GM19043 (cell line): ENCODE measurements around the gene HEPHL1.

ENCODE experiments used
- ATAC-seq: cut with Tn5 transposase; IDR thresholded peaks from one replicate; pipeline ENCODE4 v1.9.1; 2021; ENCODE audit warnings: low read depth; ENCODE audit not compliant: unreplicated experiment

HEPHL1 gene

DNA sequence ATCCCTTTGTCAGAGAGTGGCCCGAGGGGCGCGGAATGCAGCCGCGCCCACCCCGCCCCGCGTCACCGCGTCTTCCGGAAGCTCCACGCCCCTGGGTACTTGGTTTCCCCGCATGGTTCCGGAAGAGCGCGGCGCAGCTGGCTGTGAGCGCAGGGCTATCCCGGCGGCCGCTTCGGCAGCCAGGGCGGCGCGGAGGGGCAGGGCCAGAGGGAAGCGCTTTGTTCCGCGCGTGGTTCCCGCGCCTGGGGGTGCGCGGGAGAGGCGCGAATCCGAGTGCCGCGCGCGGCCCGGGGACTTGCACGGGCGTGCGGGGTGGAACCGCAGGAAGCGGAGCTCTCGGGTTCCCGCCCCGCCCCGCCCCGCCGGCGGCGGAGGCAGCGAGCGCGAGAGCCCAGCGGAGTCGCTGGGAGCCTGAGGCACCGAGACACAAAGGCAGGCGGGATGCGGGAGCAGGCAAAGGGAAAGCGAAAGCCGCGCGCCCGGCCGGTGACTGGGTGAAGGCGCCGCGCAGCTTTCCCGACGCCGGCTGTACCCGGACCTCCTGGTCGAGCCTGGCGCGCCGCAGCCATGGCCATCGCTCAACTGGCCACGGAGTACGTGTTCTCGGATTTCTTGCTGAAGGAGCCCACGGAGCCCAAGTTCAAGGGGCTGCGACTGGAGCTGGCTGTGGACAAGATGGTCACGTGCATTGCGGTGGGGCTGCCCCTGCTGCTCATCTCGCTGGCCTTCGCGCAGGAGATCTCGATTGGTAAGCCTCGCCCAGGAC, 107.8 kb downstream of the HEPHL1 start, which contains the start of gene PANX1:
TSS of gene PANX1 (plus strand) at position 96 of the 766 bp plus-strand sequence. CDS start at position 568, 472 bp downstream.
- ATAC-seq: peak; percentile 69

DNA sequence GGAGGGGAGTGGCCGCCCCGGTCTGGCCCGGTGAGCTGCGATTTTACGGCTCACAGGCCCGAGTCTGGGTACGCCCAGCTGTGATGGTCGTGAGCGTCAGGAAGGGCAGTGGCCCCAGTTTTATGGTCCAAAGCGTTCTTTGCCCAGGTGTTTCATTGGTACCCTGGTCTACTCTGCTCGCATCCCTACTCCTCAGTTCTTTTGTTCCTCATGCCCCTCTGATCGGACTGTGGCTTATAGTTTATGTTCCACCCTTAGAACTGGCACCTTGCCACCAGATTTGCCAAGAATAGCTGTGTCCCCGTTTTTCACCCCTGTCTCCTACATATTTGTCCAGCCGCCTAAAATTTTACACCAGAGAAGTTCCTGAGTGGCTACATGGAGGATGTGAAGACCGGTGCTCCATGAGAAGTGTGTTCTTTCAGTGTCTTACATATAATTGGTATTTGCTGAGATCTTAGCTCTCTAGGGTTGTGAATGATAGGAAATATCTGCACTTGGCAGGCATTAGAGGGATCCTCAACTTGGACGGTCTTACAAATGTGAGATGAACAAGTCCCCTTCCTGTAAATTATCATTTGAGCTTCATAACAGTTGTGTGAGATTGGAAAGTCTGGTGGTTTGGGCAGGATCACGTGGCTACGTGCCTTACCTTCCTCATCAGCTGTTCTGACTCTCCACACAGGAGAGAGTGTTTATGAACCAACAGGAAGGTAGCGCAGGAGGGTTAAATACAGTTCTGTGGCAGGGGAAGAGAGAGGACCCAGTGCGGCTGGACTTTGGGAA, 108.6 kb downstream of the HEPHL1 start:
- no peak for ATAC-seq

DNA sequence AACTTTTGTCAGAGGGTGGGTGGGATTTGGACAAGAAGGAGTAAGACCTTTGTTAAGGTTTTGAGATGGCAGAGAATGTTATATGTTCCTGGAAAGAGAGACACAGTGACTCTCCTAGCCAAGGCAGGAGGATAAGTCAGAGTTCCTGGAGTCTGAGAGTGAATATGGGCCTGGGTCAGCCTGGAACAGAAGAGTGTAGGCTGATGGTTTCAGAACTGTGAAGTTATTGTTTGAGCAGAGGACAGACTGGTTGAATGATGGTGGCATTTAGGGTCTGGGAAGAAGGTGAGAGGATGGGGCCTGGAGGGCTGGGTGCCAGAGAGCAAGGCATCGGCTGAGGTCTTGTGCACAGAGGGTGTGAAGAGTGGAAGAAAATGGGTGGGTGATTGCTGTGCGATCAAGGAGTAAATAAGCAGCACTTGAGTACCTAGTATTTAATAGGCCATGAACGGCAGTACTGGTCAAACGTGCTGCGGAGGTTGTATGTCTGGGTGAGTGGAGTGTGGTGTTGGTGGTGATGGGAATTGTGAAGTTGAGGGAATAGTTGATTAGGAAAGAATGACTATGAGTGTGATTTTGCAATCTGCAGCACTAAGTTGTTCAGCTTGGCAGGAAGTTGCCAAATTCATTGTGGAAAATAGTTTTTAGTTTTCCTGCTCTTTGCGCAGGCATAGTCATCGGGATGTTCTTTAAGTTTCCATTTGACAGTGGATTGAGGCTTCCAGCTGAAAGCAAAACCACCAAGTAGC, 109.3 kb downstream of the HEPHL1 start:
- ATAC-seq: no peak

DNA sequence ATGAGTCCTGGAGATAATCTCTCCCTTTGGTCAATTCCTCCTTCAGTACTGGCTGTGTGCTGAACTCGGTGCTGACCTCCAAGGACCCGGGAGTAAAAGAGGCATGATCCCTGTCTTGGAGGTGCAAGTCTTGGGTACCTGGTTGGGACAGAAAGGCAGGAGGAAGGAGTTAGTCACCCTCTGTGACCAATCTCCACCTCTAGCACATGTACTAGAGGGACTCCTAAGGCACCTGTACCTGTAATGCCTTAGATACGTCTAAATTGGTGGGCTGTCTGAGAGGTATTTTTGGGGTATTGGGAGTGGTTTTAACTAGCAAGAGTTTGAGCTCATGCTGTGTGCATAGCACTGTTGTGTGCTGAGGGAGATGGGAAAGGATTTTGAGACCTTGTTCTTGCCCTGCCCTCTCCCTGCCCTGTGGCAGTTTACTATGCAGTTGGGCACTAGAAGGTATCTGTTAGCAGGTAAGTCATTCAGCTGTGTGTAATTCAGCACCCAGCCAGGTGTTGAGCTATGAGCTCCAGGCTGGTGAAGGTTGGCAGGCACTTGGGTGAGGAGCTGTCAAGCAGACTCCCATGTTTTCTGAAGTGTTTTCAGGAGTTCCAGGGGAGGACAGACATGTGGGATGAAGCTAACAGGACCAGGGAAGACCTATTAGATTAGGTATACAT, 110.0 kb downstream of the HEPHL1 start:
- ATAC-seq: no peak

DNA sequence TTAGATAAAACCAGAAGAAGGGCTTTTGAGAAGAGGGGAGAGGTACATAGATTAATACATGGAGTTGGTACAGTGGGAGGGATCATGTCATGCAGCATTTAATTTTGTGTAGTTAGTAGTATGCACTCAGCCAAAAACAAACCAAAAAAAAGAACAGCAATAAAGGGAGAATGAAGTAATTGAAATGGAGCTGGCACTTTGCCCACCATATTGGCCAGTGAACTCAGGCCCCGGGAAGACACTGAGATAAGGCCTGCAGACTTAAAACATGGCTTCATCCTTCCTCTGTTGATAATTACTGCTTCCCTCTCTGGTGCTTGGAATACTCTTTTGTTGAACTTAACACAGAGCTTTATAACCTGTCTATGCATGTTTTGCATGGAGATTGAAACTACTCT, 110.6 kb downstream of the HEPHL1 start:
- ATAC-seq: no peak

DNA sequence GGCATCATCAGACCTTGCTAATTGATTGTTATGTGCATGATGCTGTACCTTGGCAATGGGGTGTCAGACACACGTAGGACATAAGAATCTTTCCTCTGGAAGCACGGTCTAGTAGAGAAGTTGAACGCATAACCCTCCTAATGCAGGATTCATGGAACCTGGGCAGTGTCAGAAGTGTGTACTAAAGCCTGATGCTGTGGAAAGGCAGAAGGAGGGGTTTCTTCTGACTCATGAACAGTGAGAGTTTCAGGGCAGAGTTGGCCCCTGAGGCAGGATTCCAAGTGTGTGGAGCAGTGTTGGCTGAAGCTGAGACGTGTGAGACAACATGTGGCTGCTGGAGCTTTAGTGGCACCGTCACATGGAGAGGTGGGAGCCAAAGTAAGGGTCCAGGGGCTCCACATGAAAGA, 111.0 kb downstream of the HEPHL1 start:
- no peak for ATAC-seq

DNA sequence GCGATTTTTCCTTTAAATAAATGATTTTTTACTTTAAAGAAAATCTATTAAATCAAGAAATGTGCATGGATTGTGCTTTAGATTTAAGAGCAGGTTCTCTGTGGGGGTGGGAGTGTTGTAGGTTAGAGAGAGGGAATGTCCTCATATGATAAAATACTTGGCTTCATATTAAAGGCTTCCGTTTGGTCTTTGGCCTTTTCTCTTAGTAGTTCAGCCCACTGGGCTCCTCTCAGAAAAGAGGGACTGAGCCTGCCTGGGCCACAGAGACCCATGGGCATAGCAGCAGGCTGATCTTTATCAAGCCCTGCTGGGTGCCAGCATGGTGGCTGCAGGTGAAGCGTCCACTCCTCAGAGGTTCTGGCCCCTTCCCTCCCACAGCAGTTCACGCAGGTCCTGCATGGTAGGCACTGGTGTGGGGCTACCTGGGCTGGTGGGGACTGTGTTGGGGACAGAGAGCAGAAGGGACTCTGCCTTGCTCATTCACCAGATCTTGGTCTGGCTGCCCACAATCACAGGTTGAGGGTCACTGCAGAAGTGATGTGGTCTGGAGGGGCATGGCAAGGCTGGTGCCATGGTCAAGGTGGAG, 111.8 kb downstream of the HEPHL1 start:
- ATAC-seq: no peak

DNA sequence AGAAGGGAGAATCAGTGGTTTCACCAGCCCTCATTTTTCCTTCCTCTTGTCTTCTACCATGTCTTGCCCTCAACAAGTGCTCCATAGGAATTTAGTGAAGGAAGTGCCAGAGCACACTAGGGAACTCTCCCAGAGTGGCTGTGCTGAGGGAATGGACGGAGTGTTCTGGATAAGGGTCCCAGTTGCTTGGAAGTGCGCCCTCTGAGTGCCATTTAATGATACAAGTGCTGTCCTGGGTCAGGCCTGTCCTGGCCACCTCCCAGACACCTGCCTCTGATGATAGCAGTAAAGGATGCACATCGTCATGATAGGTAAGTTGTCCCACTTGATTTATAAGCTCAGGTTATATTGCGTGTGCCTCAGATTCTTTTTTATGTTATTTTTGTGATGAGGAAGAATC, 112.6 kb downstream of the HEPHL1 start:
- no peak for ATAC-seq

DNA sequence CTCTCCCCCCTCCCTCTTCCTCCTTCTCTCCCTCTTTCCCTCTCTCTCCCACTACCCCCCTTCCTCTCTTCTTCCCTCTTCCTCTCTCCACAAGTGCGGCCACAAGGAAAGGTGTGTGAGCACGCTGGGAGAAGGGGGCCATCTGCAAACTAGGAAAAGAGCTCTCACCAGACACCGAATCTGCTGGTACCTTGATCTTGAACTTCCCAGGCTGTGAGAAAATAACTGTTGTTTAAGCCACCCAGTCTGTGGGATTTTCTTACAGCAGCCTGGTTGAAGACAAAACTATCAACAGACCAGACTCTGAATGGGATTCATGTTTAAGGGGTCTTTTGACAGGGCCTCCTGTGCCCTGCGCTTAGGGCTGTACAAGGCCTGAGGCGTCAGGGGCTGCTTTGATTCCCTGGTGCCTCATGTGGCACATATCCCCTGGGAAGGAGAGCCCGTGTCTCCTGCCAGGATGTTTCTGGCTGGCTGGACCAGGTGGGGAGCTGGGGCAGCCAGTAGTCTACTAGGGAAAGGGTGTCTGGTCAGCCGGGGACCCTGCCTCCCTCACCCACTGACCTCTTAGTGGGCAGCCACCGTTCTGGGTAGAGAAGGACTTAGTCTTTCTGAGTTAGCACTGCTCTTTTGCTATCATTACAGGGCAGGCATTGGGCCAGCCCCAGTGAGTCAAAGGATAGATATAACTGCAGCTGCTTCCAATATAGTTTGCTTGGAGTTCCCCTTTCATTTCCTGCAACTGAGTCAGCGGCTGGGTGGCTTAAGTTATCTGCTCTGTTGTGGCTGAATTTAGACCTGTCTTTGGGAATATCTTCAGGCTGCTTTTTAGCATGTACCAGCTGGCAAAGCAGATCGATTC, 113.7 kb downstream of the HEPHL1 start:
- ATAC-seq: peak; percentile 44

DNA sequence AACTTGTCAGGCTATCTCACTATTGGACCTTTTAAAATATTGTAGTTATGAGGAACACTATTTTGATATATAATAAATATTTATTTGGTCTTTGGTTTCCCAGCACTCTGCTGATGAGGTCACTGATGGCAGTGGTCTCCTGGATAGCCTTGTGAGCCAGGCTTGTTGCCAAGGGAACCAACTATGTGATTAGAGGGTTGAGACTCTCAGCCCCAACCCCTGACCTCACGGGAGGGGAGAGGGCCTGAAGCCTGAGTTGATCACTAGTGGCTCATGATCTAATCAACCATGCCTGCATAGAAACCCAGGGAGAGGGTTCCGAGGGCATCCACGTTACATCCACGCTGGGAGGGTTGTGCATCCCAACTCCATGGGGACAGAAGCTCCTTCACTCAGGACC, 118.3 kb downstream of the HEPHL1 start:
- no peak for ATAC-seq

DNA sequence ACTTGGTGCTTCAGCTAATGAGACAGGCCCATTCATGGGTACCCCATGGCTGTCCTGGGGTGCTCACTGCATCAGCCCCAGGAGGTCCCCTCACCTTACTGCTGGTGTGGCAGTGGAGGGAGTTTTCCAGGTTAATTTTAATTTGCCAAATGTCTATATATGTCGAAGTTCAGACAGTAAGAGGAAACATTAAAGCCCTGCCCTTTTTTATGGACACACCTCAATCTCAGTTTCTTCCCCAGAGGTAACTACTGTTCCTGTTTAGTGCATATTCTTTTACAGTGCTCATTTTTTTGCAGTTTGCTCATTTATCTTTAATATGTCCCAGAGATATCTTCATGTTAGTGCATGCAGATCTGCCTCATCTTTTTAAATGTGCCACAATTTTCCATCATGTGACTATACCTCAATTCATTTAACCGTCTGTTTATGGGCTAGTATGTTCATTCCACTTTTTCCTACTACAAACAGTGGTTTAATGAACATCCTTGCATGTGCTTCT, 119.1 kb downstream of the HEPHL1 start:
- no peak for ATAC-seq

DNA sequence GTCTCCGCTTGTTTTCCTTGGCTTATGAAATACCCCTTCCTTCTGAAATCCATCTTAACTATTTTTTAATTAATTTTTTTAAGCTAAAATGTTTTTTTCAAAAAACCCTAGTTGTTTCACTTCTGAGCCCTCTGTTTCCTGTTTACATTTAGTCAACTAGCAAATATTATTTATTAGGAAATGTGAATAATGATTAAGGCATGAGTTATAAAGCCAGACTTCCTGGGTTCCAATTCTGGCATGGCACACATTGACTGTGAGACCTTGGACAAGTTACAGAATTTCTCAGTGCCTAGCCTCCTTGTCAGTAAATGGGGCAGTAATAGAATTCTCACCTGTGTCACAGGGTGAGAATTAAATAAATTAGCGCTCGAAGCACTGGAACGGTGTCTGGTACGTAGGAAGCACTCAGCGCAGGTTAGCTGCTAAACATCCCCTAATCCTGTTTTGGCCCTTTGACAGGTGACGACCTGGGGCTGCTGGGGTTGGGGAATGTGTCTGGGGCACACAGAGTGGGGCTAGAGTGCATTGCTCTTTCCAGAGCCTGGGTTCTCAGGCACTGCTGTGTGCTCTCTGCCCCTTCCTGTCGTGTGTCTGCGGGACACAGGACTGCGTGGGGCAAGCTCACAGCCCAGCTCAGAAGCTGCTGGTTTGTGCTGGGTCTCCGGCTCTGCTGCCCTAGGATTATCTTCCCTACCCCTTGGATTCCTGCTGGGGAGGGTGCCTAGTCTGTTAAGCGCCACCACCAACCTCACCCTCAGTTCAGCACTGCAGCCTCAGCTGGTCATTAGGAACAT, 120.6 kb downstream of the HEPHL1 start:
- ATAC-seq: no peak

DNA sequence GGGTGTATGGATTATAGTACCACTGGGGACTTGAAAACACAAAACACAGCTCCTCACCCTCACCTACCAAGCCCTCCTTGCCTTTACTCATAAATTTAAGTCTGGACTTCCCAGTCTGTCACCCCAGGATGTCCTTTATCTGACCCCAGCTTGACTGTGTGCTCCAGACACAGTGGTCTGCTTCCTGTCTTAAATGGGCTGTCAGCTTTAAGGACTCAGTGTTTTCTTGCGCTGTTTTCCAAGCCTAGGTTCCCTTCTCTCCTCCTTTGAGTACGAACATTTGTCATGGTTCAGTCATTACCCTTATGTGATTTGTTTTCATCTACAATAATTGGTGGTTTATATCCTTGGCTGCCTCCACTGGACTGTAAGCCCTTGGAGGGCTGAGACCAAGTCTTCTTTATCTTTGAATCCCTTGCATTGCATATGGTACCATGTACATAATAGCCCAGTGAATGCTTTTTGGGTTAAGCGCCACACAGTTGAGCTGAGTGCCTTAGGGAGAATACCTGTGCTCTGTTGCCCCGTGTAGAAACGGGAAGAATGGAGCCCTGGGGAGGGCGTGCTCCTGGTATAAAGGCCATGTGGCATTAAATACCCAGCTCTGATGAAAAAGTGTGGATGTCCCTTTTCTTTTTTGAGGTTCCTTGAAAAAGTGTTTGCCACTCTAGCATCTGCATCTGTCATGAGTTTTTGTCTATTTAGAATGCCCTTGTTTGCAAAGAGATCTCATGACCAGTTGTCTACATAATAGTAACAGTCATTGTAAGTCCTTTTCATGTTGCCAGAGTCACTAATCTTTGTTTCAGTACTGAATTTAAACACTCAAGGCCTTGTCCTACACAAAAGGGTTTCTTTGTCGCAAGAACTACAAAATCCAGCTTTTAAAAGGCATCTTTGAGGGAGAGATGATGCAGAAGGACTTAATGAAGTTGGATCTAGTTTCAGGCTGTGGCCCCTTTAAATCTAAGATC, 121.4 kb downstream of the HEPHL1 start:
- ATAC-seq: no peak

DNA sequence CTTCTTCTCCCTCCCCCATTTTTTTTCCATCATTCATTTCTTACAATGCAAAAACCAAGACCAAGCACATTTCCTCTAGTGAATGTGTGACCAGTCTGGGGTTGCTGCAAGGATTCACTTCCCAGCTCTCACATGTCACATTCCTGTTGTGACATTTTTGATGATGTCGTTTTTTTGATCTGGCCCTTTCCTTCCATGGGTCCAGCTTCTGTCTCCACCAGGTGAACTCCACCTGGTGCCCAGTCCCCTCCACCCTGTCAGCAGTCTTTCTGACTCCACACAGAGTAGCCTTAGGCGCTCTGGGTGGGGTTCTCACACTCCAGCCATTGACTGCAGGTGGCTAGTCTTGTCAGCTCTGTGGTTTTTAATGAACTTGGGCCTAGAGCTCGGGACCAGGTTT, 123.1 kb downstream of the HEPHL1 start:
- ATAC-seq: no peak

DNA sequence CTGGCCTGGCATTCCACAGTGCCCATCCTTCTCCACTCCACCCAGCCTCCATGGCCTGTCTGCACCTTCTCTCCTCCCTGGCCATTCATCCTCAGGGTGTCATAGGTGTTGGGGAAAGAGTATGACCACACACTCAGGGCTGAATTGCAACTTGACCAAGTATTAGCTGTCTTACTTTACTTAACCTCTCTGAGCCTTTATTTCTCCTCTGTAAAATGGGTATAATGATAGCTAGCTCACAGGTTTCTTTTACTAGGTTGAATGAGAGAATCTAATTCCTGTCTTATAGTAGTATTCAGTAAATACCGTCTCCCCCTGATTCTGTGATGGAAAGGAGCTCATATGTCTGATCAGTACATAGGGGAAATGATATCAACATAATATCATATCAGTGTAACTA, 123.5 kb downstream of the HEPHL1 start:
- ATAC-seq: no peak

DNA sequence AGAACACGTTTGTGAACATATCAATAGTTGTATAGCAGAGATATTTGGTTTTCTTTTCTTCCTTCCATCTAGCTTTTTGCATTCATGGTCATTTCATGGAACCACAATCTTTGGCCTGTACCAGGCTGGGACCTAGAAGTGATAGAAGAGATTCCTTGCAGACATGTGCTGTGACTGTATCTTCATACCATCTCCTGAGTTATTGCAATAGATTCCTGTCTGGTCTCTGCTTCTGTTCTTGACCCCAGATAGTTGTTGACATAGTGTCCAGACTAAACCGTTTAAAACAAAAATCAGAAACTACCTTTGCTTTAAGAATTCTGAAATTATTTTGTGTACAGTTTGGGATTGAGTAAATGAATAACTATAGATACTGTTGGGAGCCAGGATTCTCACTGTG, 124.3 kb downstream of the HEPHL1 start:
- ATAC-seq: no peak

DNA sequence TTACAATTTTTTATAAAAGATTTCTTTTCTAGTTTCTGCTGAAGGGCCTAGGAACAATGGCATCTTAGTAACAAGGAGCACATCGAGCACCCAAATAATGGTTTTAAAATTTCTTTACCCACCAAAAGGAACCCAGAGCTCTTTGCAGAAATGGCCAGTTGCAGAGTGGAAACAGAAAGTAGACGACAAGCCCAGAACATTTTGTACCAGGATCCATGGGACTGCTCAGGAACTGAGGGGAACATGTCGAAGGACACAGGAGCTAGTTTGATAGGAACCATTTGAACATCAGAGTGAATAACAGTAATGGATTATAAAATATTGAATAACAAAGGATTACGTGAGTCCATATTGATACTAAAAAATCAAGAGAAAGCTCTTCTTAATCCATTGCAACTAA, 124.8 kb downstream of the HEPHL1 start:
- ATAC-seq: no peak
